Measurements from ENCODE around the gene CACNG7. TPM values are rescaled to one million over a fixed set of nuclear protein-coding genes. Genes with fewer than 3 reads are reported as not detected.

Gene CACNG7
- total RNA-seq, 1 donor from 2014 or later = not detected

DNA sequence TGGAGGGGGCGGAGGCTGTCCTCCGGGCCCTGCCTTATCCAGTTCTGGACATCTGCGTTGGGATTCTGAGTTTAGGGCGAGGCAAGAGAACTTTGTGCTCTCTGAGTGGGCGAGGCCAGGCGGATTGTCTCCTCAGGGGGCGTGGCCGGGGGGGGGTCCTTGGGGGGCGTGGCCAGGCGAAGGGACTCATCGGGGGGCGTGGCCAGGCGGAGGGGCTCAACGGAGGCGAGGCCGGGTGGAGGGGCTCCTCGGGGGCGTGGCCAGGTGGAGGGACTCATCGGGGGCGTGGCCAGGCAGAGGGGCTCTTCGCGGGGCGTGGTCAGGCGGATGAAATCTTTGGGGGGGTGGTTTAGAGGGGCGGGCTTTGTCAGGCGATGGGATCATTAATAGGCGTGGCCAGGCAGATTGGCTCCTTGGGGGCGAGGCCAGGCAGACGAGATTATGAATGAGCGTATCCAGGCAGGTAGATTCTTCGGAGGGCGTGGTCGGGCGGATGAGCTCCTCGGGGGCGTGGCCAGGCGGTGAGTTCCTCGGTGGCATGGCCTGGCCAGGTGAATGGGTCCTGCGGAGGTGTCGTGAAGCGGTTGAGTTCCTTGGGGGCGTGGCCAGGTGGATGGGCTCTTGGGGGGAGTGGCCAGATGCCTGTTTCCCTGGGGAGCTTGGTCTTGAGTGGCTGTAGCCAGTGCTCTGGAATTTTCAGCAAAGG lies 10.3 kb upstream of the CACNG7 start:
- intact Hi-C loops (cut with micrococcal nuclease) = no loop called here
- ATAC-seq (no peak), DNase-seq (no peak)

GRCh38 chr19:53900191-53900860 lies 8.8 kb upstream of the CACNG7 start:
- ATAC-seq (no peak), DNase-seq (no peak)
- intact Hi-C loops (cut with micrococcal nuclease) = no loop called here

DNA sequence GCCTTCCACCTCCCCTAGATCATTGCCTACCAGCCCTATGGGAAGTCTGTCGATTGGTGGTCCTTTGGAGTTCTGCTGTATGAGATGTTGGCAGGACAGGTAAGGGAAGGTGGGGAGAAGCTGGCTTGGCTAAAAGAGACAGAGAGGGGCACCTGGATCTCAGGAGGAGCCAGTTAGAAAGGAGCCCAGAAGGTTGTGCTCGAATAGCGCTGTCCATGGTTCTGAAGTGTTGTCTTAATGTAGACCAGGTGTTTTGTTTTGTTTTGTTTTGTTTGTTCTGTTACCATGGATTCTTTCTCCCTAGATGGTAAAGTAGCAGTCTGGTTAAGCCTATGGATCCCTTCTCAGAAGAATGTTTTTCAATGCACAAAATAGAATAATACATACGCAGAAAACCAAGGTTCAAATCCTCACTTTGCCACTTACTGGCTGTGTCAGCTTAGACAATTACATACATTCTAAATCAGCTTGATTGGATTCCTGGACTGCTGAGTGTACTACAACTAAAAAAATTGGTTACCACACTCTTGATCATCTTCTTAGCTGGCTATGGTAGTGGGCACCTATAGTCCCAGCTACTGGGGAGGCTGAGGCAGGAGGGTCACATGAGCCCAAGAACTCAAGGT lies 5.9 kb upstream of the CACNG7 start:
- intact Hi-C loops (cut with micrococcal nuclease) = no loop called here
- no peak for DNase-seq
- ATAC-seq = no peak

DNA sequence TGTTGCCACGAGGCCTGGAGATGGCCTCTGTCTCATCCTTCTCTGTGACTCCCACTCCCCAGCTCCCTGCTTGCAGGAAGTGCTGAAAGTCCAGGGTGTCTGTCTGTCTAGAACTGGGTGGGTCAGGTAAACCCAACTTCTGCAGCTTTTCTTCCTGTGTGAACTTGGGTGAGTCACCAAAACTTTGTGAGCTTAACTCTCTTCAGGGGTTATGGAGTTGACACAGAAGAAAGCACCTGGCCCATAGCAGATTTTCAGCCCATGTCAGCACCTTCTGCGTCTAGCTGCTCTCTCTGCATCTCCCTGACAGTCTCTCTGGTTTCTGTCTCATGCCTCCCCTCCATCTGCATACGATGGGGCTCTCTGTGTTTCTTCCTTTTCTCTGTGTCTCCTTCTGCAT lies 4.2 kb upstream of the CACNG7 start:
- intact Hi-C loops (cut with micrococcal nuclease) = no loop called here

GRCh38 chr19:53905787-53906186 lies 3.3 kb upstream of the CACNG7 start:
- intact Hi-C loops (cut with micrococcal nuclease) = no loop called here
- ATAC-seq (no peak), DNase-seq (no peak)

More for the DNA sequence above, 4.2 kb upstream of the CACNG7 start:
- ATAC-seq (no peak), DNase-seq (no peak)

DNA sequence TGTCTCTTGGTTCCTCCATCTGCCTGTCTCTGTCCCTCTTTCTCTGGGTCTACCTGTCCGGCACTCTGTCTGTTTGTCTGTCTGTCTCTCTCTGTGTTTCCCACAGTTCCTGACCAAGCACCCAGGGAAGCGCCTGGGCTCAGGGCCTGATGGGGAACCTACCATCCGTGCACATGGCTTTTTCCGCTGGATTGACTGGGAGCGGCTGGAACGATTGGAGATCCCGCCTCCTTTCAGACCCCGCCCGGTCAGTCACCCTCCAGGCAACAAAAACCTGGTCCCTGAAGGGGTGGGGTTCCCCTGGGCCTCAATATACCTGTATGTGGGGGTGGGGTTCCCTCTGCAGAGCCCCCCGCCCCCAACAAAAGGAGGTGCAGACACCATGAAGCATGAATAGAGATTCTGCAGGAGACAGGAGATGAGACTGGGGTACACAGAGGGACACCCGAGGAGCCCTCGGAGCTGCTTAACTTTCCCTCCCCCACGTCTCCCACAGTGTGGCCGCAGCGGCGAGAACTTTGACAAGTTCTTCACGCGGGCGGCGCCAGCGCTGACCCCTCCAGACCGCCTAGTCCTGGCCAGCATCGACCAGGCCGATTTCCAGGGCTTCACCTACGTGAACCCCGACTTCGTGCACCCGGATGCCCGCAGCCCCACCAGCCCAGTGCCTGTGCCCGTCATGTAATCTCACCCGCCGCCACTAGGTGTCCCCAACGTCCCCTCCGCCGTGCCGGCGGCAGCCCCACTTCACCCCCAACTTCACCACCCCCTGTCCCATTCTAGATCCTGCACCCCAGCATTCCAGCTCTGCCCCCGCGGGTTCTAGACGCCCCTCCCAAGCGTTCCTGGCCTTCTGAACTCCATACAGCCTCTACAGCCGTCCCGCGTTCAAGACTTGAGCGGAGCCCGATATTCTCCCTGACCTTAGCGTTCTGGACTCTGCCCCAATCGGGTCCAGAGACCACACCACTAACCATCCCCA lies 2.6 kb upstream of the CACNG7 start:
- peak; percentile 66 for DNase-seq
- peak; percentile 55 for ATAC-seq
- intact Hi-C loops (cut with micrococcal nuclease) = no loop called here

DNA sequence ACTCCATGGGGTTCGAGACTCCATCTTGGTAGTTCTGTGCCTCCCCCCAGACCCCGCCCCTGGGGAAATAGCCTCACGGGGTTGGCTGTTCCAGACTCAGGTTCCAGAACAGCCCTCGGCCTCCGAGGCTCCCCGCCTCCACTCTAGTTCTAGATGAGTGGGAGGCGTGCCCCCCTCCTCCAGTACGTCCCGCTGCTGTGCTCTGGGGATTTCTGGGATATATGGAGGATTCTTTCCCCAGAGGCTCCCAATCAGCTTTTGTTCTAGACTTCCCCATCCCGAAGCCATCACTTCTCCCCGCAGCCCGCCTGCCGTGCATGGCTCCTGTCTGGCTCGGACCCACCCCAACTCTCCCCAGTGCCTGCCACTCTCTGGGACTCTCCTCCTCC lies 1.9 kb upstream of the CACNG7 start:
- ATAC-seq (no peak), DNase-seq (no peak)
- intact Hi-C loops (cut with micrococcal nuclease) = no loop called here

GRCh38 chr19:53907690-53908089 lies 1.4 kb upstream of the CACNG7 start:
- no peak for ATAC-seq
- no peak for DNase-seq
- intact Hi-C loops (cut with micrococcal nuclease) = no loop called here

- DNase-seq (peak; percentile 37), ATAC-seq (peak; percentile 61)
- intact Hi-C loops (cut with micrococcal nuclease) = no loop called here
Observed at GRCh38 chr19:53908106-53908934, 758 bp upstream of the CACNG7 start.

DNA sequence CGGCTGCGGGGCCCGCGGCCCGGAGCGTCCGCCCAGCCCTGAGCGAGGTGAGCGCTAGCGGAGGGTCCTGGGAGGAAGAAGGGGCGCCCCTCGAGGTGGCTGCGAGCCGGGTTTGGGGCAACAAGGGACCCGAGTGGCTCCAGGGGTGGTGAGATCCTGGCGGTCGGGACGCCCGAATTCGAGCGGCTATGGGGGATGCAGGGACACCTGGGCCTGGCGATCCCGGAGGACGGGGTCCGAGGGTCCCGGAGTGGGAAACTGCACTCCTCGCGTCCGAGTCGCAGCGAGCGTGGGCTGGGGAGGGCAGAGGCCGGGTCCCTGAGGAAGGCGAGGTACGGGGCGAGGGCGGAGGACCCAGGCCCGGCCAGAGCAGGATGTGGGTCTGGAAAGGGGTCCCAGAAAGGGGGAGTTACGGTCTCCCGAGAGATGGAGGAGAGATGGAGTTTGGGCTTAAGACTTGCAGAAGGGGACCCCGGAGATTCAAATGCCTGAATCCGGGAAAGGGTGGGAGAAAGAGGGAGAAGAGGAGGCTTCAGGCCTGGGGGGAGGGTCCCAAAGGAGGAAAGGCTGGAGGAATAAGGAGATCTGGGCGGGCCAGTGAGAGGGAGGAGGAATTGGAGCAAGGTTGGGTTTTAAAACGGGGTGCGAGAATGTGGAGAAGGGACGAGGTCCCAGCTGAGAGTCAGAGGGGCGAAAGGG lies 542 bp downstream of the CACNG7 start:
- DNase-seq (no peak), ATAC-seq (no peak)
- intact Hi-C loops (cut with micrococcal nuclease) = loop anchor here (10.0 kb wide), 1 partner anchor 115 kb away; no protein-coding TSS in a partner anchor

GRCh38 chr19:53910170-53910518 lies 1.1 kb downstream of the CACNG7 start:
- ATAC-seq (no peak), DNase-seq (no peak)
- intact Hi-C loops (cut with micrococcal nuclease) = loop anchor here (10.0 kb wide), 1 partner anchor 115 kb away; no protein-coding TSS in a partner anchor

GRCh38 chr19:53912653-53913052 lies 3.6 kb downstream of the CACNG7 start:
- intact Hi-C loops (cut with micrococcal nuclease) = loop anchor here (10.0 kb wide), 1 partner anchor 112 kb away; no protein-coding TSS in a partner anchor
- DNase-seq = no peak
- no peak for ATAC-seq

DNA sequence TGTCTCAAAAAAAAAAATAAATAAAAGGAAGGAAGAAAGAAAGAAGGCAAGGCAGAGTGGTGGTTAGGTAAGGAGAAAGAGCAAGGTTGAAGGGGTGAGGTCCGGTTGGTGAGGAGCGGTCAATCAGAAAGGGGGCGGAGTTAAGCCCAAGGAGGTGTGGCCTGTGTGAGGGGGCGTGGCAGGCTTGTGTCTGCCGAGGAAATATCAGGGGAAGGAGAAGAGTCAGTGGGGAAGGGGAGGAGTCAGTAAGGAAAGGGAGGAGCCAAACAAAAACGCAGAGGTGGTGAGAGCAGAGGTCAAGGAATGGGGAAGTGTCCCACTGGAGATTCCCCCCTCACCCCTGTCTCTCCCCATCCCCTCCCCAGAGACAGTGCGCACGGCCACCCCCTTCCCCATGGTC lies 5.9 kb downstream of the CACNG7 start:
- intact Hi-C loops (cut with micrococcal nuclease) = loop anchor here (10.0 kb wide), 1 partner anchor 110 kb away; no protein-coding TSS in a partner anchor
- no peak for ATAC-seq
- DNase-seq = no peak

DNA sequence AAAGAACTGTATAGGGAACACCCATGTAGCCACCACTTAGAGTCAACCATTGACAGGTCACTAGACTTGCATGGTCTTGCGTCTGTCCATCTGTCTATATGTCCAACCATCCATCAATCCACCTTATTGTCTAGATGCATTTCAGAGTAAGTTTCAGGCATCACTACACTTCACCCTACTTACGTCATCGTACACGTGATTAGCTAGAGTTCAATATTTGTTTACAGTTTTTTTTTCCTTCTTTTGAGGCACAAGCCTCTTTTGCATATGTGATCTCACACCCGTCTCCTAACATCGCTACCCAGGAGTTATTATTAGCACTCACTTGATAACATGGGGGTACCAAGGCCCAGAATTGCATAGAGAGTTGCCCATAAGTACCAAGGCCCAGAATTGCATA lies 6.9 kb downstream of the CACNG7 start:
- DNase-seq (no peak), ATAC-seq (no peak)
- intact Hi-C loops (cut with micrococcal nuclease) = loop anchor here (10.0 kb wide), 1 partner anchor 109 kb away; no protein-coding TSS in a partner anchor

DNA sequence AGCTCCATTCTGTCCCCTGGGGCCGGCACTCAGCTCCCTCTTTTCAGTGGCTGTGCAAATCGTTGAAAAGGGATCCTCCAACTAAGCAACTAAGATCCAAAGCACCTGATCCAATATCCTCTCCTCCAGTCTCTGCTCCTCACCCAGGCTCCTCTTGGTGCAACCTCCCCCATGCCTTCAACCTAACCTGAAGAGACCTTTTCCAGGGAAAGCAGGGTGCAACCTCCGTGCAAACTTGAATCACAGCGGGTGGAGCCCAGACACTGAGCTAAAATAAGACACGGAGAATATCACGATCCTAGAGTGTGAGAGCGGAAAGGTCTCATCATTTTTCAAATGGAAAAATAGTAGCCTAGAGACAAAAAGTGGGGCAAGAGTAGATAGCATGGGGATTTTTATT lies 8.3 kb downstream of the CACNG7 start:
- intact Hi-C loops (cut with micrococcal nuclease) = loop anchor here (10.0 kb wide), 1 partner anchor 107 kb away; no protein-coding TSS in a partner anchor
- ATAC-seq = no peak
- DNase-seq = no peak

- intact Hi-C loops (cut with micrococcal nuclease) = no loop called here
- ATAC-seq = no peak
- DNase-seq = peak; percentile 39
Observed at GRCh38 chr19:53927739-53928138, 18.7 kb downstream of the CACNG7 start.

DNA sequence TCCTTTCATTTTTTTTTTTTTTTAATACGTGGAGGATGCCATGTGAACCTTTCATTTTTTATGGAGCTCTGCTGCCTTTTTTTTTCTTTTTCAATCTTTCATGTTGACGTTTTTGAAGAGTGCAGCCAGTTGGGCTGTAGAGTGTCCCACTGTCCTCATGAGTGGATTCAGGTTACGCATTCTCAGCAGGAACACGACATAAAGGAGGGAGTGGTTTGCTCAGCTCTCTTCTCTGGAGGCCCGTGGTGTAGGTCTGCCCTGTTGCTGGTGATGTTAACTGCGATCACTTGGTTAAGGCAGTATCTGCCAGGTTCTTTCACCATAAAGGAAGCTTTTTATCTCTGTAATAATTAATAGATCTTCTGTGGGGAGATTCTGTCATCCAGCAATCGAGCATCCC lies 27.0 kb downstream of the CACNG7 start:
- ATAC-seq (no peak), DNase-seq (no peak)
- intact Hi-C loops (cut with micrococcal nuclease) = no loop called here
